Fibroblast of mammary gland (primary cell): Measurements from ENCODE around the gene SERPINI2.

Experiments
- DNase-seq: peaks from one replicate; pipeline ENCODE4 v3.0.0-alpha.2; 2010; ENCODE audit warnings: low read depth
- H3K4me3 ChIP-seq: 2 replicates; pipeline ENCODE4 v1.5.1; 2011; ENCODE audit warnings: low read depth, mild to moderate bottlenecking, low read length, moderate library complexity; ENCODE audit not compliant: control insufficient read depth
- TF ChIP-seq, protein P1 (sequence below): conservative IDR thresholded peaks from 2 replicates; pipeline ENCODE4 v1.5.1; 2011; ENCODE audit warnings: low read depth, low read length, inconsistent platforms; ENCODE audit not compliant: control insufficient read depth, insufficient read depth

SERPINI2 gene

DNA sequence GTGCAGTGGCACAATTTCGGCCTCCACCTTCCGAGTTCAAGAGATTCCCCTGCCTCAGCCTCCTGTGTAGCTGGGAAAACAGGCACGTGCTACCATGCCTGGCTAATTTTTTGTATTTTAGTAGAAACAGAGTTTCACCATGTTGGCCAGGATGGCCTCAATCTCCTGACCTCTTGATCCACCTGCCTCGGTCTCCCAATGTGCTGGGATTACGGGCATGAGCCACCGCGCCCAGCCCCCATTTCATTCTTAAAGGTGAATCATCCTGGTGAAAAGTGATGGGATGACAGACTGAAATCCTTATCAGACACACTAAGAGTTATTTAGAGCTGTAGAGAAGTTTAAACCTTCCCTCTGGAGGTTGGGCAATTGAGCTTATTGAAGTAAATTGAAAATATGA is 24.1 kb upstream of the SERPINI2 start:
- H3K4me3 ChIP-seq = no peak overlapping the region
- TF ChIP-seq, protein P1, sequence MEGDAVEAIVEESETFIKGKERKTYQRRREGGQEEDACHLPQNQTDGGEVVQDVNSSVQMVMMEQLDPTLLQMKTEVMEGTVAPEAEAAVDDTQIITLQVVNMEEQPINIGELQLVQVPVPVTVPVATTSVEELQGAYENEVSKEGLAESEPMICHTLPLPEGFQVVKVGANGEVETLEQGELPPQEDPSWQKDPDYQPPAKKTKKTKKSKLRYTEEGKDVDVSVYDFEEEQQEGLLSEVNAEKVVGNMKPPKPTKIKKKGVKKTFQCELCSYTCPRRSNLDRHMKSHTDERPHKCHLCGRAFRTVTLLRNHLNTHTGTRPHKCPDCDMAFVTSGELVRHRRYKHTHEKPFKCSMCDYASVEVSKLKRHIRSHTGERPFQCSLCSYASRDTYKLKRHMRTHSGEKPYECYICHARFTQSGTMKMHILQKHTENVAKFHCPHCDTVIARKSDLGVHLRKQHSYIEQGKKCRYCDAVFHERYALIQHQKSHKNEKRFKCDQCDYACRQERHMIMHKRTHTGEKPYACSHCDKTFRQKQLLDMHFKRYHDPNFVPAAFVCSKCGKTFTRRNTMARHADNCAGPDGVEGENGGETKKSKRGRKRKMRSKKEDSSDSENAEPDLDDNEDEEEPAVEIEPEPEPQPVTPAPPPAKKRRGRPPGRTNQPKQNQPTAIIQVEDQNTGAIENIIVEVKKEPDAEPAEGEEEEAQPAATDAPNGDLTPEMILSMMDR = no peak
- DNase-seq = no peak

DNA sequence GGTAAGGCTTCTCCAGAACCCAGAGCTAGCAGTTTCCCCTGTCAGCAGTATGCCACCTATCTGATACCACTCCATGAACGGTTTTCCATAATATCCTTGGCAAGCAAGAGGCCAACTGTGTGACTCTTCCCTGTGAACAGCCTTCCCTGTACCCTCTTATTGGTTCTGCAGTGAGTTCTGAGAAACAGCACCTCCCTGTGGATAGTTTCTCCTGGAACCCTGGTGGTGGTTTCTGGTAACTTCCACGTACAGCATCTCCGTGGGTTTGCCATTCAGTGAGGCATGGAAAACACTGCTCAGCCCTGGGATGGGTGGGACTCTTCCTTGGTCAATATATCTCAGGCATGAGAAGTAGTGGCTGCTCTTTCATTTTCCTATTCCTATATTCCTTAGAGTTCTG is 19.4 kb upstream of the SERPINI2 start:
- DNase-seq = peak; percentile 4
- TF ChIP-seq, protein P1 = peak; percentile 25
- H3K4me3 ChIP-seq = no peak overlapping the region

DNA sequence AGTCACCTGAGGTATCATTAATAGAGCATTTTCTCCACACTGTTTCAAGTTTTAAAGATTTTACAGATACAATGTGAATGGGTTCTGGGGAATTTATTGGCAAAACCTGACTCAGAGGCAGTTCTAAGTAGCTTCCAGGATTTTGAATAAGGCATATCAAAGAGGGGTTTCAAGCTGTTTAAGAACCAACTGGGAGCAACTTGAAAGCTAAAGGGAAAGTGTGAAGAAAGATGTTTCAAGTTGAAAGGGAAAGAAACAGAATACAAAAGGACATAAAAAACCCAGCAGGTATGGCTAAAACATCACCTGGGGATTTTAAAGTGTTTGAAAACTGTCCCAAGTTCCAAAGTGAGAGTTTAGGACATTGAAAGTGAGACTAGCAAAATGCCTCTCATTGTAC is 17.8 kb upstream of the SERPINI2 start:
- no peak for DNase-seq
- H3K4me3 ChIP-seq = no peak overlapping the region
- TF ChIP-seq, protein P1 = no peak

DNA sequence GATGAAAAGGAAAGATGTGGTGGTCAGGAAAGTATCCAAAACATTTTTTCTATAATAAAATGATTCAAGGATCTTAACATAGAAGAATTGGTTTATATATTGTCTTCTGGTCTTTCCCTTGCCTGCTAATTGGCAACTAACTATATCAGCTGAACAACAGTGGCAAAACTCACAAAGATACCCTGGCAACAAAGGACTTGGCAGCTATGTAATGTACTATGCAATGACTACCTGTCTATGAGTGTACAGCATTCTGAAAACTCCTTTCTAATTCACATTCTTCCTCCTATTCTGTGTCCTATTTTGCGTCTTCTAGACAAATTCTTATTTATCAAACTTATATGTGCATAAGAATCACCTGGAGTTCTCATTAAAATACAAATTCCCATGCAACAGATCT is 15.7 kb upstream of the SERPINI2 start:
- TF ChIP-seq, protein P1 = no peak
- H3K4me3 ChIP-seq = no peak overlapping the region
- no peak for DNase-seq

DNA sequence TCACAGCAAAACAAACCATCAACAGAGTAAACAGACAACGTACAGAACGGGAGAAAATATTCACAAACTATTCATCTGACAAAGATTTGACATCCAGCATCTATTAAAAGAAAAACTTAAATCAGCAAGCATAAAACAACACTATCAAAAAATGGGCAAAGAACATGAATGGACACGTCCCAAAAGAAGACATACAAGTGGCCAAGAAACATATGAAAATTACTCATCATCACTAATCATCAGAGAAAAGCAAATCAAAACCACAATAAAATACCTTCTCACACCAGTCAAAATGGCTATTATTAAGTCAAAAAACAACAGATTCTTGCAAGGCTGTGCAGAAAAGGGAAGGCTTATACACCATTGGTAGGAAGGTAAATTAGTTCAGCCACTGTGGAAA is 13.7 kb upstream of the SERPINI2 start:
- TF ChIP-seq, protein P1 = no peak
- peak; percentile 5 for DNase-seq
- no peak overlapping the region for H3K4me3 ChIP-seq

DNA sequence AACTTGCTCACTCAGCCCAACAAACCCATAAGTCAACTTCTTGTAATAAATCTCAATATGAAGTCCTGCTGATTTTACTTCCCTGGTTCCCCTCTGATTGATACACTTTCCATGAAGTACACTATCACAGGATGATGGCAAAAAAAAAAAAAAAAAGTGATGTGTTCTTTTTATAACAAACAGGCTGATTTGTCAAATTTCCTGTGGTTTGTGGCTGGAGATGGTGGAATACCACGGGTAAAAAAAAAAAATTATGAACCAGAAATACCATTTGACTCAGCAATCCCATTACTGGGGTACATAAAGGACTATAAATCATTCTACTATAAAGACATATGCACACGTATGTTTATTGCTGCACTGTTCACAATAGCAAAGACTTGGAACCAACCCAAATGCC is 10.7 kb upstream of the SERPINI2 start:
- DNase-seq = no peak
- no peak overlapping the region for H3K4me3 ChIP-seq
- TF ChIP-seq, protein P1 = no peak
